HG02981 (cell line): ENCODE data around the gene NDUFB7.
"Not testable (repeated sequence)": the region's sequence is repeated elsewhere in the genome, so short reads cannot be mapped to it uniquely, and the experiment has no call there.

Experiments used
- ATAC-seq: cut with Tn5 transposase; IDR thresholded peaks from one replicate; pipeline ENCODE4 v1.9.1; 2021; ENCODE audit warnings: mild to moderate bottlenecking, moderate library complexity; ENCODE audit not compliant: unreplicated experiment

NDUFB7 gene

GRCh38 chr19:14571695-14572490 is at the start of gene NDUFB7:
TSS of gene NDUFB7 (minus strand) at chr19:14572066. CDS start at chr19:14572000, 66 bp downstream.
- ATAC-seq, result peak; percentile 85

GRCh38 chr19:14619404-14619803 is 47.5 kb upstream of the NDUFB7 start:
- ATAC-seq, result no peak

- ATAC-seq, result no peak
These were observed 44.5 kb upstream of the NDUFB7 start for GRCh38 chr19:14616407-14616806.

- ATAC-seq, result no peak
These were observed 43.8 kb upstream of the NDUFB7 start for GRCh38 chr19:14615623-14616022.

GRCh38 chr19:14614099-14614412 is 42.2 kb upstream of the NDUFB7 start:
- ATAC-seq, result no peak

GRCh38 chr19:14613399-14614098 is 41.7 kb upstream of the NDUFB7 start:
- ATAC-seq, result not testable (repeated sequence)

- no peak for ATAC-seq
These were observed 40.8 kb upstream of the NDUFB7 start for GRCh38 chr19:14612657-14613056.

GRCh38 chr19:14612242-14612641 is 40.4 kb upstream of the NDUFB7 start:
- ATAC-seq, result not testable (repeated sequence)

GRCh38 chr19:14611051-14611450 is 39.2 kb upstream of the NDUFB7 start:
- no peak for ATAC-seq

GRCh38 chr19:14606627-14607026 is 34.8 kb upstream of the NDUFB7 start:
- no peak for ATAC-seq

- peak; percentile 79 for ATAC-seq
These were observed 32.1 kb upstream of the NDUFB7 start for GRCh38 chr19:14603990-14604387.

GRCh38 chr19:14599548-14600147 is 27.8 kb upstream of the NDUFB7 start:
- no peak for ATAC-seq

GRCh38 chr19:14595558-14595957 is 23.7 kb upstream of the NDUFB7 start:
- ATAC-seq, result no peak

- ATAC-seq, result not testable (repeated sequence)
These were observed 17.6 kb upstream of the NDUFB7 start for GRCh38 chr19:14589433-14589832.

GRCh38 chr19:14585187-14585586 is 13.3 kb upstream of the NDUFB7 start:
- peak; percentile 76 for ATAC-seq

GRCh38 chr19:14584372-14584771 is 12.5 kb upstream of the NDUFB7 start:
- ATAC-seq, result not testable (repeated sequence)

GRCh38 chr19:14582894-14583340 is 11.1 kb upstream of the NDUFB7 start, which contains the start of gene CLEC17A:
TSS of gene CLEC17A (plus strand) at chr19:14583084. CDS start at chr19:14583161, 77 bp downstream.
- no peak for ATAC-seq

GRCh38 chr19:14580623-14581237 is 8.9 kb upstream of the NDUFB7 start:
- ATAC-seq, result no peak

- no peak for ATAC-seq
These were observed 6.1 kb upstream of the NDUFB7 start for GRCh38 chr19:14577885-14578427.

GRCh38 chr19:14577264-14577663 is 5.4 kb upstream of the NDUFB7 start:
- ATAC-seq, result no peak

- ATAC-seq, result no peak
These were observed 4.5 kb upstream of the NDUFB7 start for GRCh38 chr19:14576363-14576762.
